Fibroblast of villous mesenchyme (primary cell): Measurements from ENCODE around the gene TSNAXIP1. TPM values are rescaled to one million over a fixed set of nuclear protein-coding genes. Genes with fewer than 3 reads are reported as not detected.

Experiments used
- DNase-seq: peaks from one replicate; pipeline ENCODE4 v3.0.0-alpha.2; 2010; ENCODE audit warnings: low read depth
- H3K4me3 ChIP-seq: 2 replicates; pipeline ENCODE4 v1.5.1; 2011; ENCODE audit warnings: low read depth, mild to moderate bottlenecking, low read length
- CTCF ChIP-seq: IDR thresholded peaks from 2 replicates; pipeline ENCODE4 v1.5.1; 2012; ENCODE audit warnings: low read depth, mild to moderate bottlenecking, low read length; ENCODE audit not compliant: insufficient read depth
- total RNA-seq: library from RNA; depleted of rRNA; stranded (reverse); fragments of >200 nt; gene quantifications from 2 replicates; pipeline ENCODE4 v1.2.3, GENCODE V29; 2012

TSNAXIP1 gene
- total RNA-seq: 0.32 and 1.3 TPM in 2 replicates

DNA sequence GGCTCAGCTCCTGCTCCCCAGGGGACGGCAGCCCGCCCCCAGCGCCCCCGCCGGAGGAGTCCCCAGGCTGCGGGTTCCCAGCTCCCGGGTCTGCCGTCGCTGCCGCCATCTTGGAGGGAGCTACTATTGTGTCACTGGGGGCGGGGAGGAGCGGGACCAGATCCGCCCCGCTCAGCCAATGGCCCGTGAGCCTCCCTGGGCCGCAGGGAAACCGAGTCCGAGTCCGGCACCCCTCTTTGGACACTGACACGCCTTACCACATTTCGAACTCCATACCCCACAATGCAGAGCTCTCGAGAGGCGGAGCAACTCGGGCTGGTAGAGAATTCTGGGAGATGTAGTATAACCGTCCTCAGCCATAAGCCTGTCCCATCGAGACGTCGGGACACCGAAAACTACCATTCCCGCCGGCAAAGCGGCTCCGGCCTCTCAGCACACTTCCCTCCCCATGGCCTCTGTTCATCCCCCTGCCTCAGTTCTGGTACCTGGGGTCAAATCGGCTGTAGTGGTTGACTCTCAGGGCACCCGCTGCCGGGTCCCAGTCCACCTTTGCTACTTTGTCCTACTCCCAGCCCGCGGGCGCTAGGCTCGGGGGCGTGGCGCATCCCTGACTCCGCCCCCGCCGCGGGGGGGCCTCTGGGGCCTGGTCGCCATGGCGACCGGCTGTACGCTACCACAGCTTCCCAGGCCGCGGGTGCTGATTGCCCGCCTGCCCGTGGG is at the start of gene TSNAXIP1, which contains the start of gene RANBP10:
Gene TSNAXIP1, plus strand, starts transcription at position 462 of the 720 bp plus-strand sequence. CDS start 261 bp downstream, outside the sequence.
Gene RANBP10, minus strand, starts transcription at position 133 of the 720 bp plus-strand sequence. Its CDS starts 24 bp downstream, at position 109.
- DNase-seq: peak; percentile 99
- no peak for TF ChIP-seq CTCF
- H3K4me3 ChIP-seq: peak within 1 kb of the TSS; percentile 95

DNA sequence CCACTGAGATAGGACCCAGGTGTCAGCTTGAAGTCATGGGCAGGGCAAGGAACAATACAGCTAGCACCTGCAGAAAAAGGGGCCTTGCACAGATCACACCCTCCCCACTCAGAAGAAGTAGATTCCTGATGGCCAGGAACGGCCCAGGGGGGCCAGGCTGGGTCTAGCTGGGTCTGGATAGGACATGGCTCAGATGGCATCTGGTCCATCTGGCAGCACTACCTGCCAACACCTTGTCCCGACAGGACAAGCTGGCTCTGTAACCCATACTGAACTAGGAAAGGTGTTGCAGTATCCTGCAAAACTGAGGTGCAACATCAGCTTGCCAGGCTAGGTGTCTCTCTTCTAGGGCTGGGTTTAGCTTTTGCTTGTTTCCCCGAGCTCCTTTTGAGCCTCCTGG is 48.7 kb upstream of the TSNAXIP1 start:
- no peak for TF ChIP-seq CTCF
- H3K4me3 ChIP-seq: no peak overlapping the region
- no peak for DNase-seq

GRCh38 chr16:67758966-67759365 is 47.7 kb upstream of the TSNAXIP1 start:
- no peak for DNase-seq
- no peak overlapping the region for H3K4me3 ChIP-seq
- no peak for TF ChIP-seq CTCF

DNA sequence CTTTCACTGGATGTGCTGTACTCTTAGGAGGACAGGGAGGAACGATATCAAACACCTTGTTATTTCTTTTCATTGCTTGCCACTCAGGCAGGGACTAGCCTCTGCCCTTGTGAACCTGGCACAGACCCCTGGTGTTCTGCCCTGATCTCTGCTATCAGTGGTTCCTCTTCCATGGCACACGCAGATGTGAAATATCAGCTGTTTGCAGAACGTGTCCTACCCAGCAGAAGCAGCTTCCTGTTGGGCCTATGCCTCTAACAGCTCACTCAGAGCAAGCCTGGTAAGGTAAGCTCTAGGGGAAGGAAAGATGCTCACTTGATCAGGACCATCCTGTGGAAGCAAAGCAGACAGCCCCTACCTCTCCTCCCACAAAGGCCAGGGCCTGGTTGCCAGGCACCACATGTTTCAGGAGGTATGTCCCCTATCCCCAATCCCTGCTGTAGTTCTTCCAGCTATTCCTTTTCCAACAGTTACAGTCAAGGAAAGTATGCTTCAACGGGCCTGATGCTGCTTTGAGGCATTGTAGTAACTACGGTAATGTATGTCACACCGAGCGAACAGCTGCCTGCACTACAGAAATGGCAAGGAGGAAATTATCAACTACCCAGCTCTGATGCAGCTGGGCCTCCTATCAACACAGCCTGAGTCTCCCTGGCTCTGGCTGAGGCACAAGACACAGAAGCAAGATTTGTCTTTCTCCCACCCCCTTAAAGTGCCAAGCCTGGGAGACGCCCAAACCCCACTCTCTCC is 46.3 kb upstream of the TSNAXIP1 start:
- no peak overlapping the region for H3K4me3 ChIP-seq
- TF ChIP-seq CTCF: no peak
- DNase-seq: no peak

DNA sequence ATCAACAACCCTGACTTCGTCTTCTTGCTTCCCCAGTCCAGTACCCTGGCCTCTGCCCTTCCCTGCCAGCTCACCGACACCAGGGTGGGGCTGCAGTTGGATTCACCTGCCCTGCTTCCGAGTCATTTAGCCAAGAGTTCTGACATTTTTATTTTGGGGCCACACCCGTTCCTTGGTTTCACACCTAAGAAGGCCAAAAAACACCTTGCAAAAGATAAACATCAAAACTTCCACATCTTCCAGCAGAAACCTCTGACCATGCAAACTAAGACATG is 45.8 kb upstream of the TSNAXIP1 start:
- no peak for TF ChIP-seq CTCF
- DNase-seq: no peak
- no peak overlapping the region for H3K4me3 ChIP-seq

- TF ChIP-seq CTCF: no peak
- no peak for DNase-seq
- no peak overlapping the region for H3K4me3 ChIP-seq
Measured at GRCh38 chr16:67761924-67762323, 44.8 kb upstream of the TSNAXIP1 start.
